GM12892 (cell line): ENCODE data around the gene NEMF.
"Not testable (repeated sequence)": the region's sequence is repeated elsewhere in the genome, so short reads cannot be mapped to it uniquely, and the experiment has no call there.

ENCODE experiments used
- DNase-seq: peaks from one replicate; pipeline ENCODE4 v3.0.0; 2011; ENCODE audit not compliant: insufficient read length
- FAIRE-seq: peaks from 2 replicates; lab custom pipeline; 2011; peaks lifted over from hg19 to GRCh38; lab: Jason Lieb, UNC
- POLR2A ChIP-seq: IDR thresholded peaks from 2 replicates; pipeline ENCODE4 v1.6.1; 2011; ENCODE audit warnings: low read depth, low read length, control low read depth
- POLR2AphosphoS5 ChIP-seq: IDR thresholded peaks from 2 replicates; pipeline ENCODE4 v1.6.1; 2011; ENCODE audit warnings: low read depth, low read length, control low read depth
- TAF1 ChIP-seq: IDR thresholded peaks from 2 replicates; pipeline ENCODE4 v1.6.1; 2011; ENCODE audit warnings: low read depth, mild to moderate bottlenecking, control low read depth, low read length, borderline replicate concordance

The NEMF gene

DNA sequence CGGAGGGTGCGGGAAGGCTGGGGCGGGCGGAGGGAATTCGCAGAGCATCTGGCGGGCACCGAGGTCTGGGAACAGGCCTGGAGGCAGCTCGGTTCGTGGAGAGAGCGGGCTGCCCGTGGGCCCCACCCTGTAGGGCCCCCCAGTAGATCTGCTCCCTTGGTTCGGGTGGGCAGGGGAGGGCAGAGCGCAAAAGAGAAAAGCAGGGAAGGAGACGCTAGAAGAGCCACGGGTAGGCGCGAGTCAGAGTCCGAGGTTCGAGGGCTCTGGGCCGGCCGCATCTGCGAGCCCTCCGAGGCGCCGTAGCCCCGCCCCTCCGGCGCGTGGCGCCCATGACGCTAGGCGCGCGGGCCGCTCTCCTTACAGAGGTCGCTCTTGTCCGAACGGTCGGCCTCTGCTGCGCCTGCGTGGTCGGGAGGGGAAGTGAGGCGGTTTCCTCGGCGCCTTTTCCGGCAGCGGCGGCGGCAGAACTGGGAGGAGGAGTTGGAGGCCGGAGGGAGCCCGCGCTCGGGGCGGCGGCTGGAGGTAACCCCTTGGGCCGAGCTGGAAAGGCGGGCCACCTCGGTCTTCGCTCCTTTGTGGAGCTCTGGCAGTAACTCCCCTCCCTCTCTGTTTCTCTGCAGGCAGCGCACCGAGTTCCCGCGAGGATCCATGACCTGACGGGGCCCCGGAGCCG, 40.2 kb upstream of the NEMF start, which contains the start of gene ARF6:
Gene ARF6, plus strand, starts transcription at position 447 of the 673 bp plus-strand sequence. CDS start 655 bp downstream, outside the sequence.
- peak; percentile 93 for FAIRE-seq
- TF ChIP-seq POLR2AphosphoS5, result peak; percentile 88
- TF ChIP-seq TAF1, result peak; percentile 76
- TF ChIP-seq POLR2A, result peak; percentile 95
- peak; percentile 89 for DNase-seq

DNA sequence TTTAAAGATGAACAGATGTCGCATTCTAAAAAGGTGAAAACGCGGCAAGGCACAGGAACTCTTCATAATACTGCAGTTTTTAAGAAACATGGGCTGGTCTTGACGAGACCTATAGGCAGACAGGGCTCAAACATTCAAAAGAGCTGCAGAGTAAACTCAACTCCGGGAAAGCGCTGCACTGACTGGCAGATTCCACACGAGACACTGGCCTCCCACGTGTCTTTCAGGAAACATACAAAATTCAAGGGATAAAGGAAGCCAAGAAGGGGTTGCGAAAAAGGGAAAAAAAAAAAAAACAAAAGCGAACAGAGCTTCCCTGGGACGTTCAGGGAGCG, 39.7 kb upstream of the NEMF start:
- FAIRE-seq (no peak), DNase-seq (no peak)
- TF ChIP-seq POLR2AphosphoS5, result no peak
- TF ChIP-seq POLR2A, result no peak
- TF ChIP-seq TAF1, result no peak

- no peak for TF ChIP-seq POLR2A
- no peak for TF ChIP-seq TAF1
- no peak for TF ChIP-seq POLR2AphosphoS5
- FAIRE-seq (no peak), DNase-seq (no peak)
Observed at GRCh38 chr14:49888293-49888692, 35.7 kb upstream of the NEMF start.

- DNase-seq (no peak), FAIRE-seq (peak; percentile 57)
- TF ChIP-seq TAF1, result no peak
Observed at GRCh38 chr14:49886523-49886922, 33.9 kb upstream of the NEMF start.

DNA sequence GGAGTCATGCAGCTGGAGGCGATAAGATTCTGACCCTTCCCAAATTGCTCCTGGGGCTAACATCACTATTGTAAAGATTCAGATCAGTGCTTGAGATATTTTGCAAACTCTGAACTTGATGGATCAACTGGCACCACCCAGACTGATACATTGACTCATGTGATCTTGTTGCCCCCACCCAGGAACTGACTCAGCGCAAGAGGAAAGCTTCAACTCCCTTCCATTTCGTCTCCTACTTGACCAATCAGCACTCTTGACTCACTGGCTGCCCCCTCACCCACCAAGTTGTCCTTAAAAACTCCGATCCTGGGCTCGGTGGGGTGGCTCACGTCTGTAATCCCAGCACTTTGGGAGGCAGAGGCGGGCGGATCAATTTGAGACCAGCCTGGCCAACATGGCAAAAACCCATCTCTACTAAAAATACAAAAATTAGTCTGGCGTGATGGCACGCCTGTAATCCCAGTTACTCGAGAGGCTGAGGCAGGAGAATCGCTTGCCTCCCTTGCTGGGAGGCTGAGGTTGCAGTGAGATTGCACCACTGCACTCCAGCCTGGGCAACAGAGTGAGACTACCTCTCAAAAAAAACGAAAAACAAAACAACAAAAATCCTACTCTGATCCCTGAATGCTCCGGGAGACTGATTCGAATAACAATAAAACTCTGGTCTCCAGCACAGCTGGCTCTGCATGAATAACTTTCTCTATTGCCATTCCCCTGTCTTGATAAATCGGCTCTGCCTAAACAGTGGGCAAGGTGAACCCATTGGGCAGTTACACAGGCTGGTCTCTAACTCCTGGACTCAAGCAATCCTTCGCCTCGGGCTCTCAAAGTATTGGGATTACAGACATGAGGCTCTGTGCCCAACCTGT, 30.5 kb upstream of the NEMF start:
- no peak for DNase-seq
- no peak for TF ChIP-seq POLR2AphosphoS5
- no peak for TF ChIP-seq TAF1
- no peak for TF ChIP-seq POLR2A
- FAIRE-seq, result no peak

DNA sequence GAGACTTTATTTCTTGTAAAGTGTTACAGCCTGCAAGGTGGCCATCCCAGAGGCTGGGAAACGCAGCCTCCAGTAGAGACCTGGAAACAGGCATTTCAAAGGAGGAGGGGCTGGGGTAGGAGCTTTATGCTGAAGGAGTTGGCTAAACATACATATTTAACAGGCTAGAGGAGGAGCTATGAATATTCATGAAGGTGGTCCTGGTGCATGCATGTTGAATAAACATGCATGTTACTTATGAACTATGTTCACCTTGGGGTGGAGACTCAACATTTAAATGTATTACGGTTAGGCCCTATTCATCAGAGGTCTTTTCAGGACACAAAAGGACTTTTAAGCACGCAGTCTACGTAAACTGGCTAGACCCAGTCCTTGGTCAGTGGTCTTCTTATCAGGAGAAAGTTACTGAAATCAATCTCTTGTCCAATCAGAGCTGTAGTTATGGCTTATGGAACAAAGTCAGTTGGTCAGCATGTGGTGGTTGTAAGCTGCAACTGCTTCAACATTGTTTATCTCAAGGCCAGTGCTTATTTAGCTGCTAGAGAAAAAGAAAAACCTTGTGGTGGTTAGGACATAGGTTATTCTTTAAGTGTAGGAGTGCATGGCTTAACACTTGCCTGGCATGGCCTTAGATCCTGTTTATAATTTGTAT, 28.9 kb upstream of the NEMF start:
- FAIRE-seq (no peak), DNase-seq (no peak)
- TF ChIP-seq TAF1, result no peak
- TF ChIP-seq POLR2AphosphoS5, result no peak
- no peak for TF ChIP-seq POLR2A

- TF ChIP-seq TAF1 (no peak), POLR2AphosphoS5 (no peak), POLR2A (no peak)
- DNase-seq (no peak), FAIRE-seq (no peak)
Observed at GRCh38 chr14:49880267-49881064, 27.9 kb upstream of the NEMF start.

GRCh38 chr14:49879646-49880204, 27.1 kb upstream of the NEMF start:
- FAIRE-seq, result peak; percentile 63
- TF ChIP-seq TAF1, result no peak
- no peak for TF ChIP-seq POLR2A
- TF ChIP-seq POLR2AphosphoS5, result no peak
- no peak for DNase-seq

- TF ChIP-seq TAF1 (no peak), POLR2AphosphoS5 (no peak), POLR2A (no peak)
- DNase-seq (no peak), FAIRE-seq (no peak)
Observed at GRCh38 chr14:49876563-49877127, 24.1 kb upstream of the NEMF start.

- no peak for FAIRE-seq
- TF ChIP-seq POLR2A, result no peak
- no peak for TF ChIP-seq TAF1
- TF ChIP-seq POLR2AphosphoS5, result no peak
- no peak for DNase-seq
Observed at GRCh38 chr14:49875640-49876198, 23.1 kb upstream of the NEMF start.

- DNase-seq, FAIRE-seq: not testable (repeated sequence)
Observed at GRCh38 chr14:49873548-49873947, 21.0 kb upstream of the NEMF start.
